Fibroblast of peridontal ligament (primary cell): Measurements from ENCODE around the gene ANKRD11.
"Not testable (repeated sequence)": the region's sequence is repeated elsewhere in the genome, so short reads cannot be mapped to it uniquely, and the experiment has no call there.

ENCODE experiments used
- DNase-seq: peaks from one replicate; pipeline ENCODE4 v3.0.0-alpha.2; 2010; ENCODE audit errors: extremely low read depth

Gene ANKRD11

DNA sequence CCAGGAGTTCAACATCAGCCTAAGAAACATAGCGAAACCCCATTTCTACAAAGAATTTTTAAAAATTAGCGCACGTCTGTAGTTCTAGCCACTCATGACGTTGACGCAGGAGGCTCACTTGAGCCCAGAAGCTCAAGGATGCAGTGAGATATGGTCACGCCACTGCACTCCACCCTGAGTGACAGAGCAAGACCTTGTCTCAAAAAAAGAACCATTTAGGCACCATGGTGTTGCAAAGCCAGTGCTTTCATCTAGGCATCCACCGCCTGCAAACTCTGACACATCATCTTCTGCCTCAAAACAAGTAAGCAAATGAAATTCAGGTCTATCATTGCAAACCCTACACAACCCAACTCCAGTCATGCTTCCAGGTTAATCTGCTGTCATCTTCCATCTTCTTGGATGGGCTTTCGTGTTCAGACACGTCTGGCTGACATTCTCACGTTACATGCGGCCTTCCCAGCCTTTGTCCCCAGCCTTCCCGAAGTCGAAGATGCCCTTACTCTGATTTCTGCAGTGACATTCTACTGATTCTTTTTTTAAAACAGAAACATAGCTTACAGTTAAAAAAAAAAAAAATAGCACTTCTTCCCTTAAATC, 8.9 kb downstream of the ANKRD11 start:
- DNase-seq: no peak

GRCh38 chr16:89478576-89479221, 11.7 kb downstream of the ANKRD11 start:
- DNase-seq: no peak

GRCh38 chr16:89476811-89477261, 13.5 kb downstream of the ANKRD11 start:
- no peak for DNase-seq

DNA sequence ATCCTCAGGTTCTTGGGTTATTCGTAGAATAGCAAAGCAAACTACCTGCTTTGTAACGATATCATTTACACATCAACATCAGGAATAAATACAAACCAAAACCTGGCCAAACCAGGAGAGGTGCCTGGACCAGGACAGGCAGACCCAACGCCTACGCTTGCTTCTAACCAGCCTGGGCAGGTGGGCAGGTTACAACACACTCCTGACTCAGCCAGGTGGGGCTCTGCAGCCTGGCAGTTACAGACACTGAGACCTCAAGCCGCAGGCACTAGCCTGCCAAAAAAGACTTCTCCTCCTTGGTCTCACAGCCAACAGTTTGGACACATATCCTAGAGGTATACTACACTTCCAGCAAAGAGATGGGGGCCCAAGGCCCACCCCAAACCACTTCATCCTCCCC, 14.0 kb downstream of the ANKRD11 start:
- DNase-seq: no peak

DNA sequence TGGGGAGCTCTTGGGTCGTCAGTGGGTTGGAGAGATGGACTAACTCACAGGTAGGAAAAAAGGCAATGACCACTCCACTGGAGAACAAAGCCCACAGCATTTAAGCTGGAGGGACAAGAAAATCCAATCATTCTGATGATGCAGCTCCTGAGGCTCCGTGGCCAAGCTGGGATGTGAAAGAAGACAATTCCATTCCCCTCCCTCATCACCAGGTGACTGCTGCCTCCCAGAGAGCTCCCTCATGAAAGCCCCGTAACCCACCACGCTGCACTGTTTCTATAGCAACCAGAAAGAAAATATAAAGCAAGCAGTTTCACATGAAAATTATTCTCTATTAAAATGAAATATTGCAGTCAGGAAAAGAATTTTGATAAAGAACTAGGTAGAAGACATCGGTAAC, 15.2 kb downstream of the ANKRD11 start:
- no peak for DNase-seq

- DNase-seq: no peak
These were observed 16.5 kb downstream of the ANKRD11 start for GRCh38 chr16:89473791-89474414.

- no peak for DNase-seq
These were observed 17.1 kb downstream of the ANKRD11 start for GRCh38 chr16:89473136-89473712.

DNA sequence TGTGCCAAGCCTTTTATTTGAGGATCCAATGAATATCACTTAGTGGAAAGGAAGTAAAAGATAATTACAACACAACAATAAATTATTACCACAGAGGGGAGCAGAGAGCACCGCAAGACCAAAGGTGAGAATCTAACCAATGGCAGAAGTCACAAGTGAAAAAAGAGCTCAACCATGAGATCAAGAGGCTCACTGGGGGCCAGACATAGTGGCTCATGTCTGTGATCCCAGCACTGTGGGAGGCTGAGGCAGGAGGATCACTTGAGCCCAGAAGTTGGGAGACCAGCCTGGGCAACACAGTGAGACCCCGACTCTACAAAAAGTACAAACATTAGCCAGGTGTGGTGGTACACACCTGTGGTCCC, 17.7 kb downstream of the ANKRD11 start:
- DNase-seq: no peak

- no peak for DNase-seq
These were observed 23.0 kb downstream of the ANKRD11 start for GRCh38 chr16:89467382-89467781.

GRCh38 chr16:89466920-89467319, 23.4 kb downstream of the ANKRD11 start:
- no peak for DNase-seq

- DNase-seq: not testable (repeated sequence)
These were observed 27.0 kb downstream of the ANKRD11 start for GRCh38 chr16:89463312-89463711.

DNA sequence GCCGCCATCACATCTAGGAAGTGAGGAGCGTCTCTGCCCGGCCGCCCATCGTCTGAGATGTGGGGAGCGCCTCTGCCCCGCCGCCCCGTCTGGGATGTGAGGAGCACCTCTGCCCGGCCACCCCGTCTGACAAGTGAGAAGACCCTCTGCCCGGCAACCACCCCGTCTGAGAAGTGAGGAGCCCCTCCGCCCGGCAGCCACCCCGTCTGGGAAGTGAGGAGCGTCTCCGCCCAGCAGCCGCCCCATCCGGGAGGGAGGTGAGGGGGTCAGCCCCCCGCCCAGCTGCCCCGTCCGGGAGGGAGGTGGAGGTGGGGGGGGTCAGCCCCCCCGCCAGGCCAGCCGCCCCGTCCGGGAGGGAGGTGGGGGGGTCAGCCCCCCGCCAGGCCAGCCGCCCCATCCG, 27.7 kb downstream of the ANKRD11 start:
- DNase-seq: not testable (repeated sequence)

DNA sequence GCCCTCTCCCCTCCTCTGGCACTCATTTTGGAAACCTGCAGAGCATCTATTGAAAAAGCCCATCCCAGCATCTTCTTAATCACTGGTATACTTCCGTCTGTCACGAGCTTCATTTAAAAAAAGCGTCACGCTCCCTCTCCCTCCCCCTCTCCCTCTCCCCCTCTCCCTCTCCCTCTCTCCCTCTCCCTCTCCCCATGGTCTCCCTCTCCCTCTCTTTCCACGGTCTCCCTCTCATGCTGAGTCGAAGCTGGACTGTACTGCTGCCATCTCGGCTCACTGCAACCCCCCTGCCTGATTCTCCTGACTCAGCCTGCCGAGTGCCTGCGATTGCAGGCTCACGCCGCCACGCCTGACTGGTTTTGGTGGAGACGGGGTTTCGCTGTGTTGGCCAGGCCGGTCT, 28.5 kb downstream of the ANKRD11 start:
- DNase-seq: not testable (repeated sequence)

GRCh38 chr16:89460556-89460955, 29.8 kb downstream of the ANKRD11 start:
- DNase-seq: no peak

DNA sequence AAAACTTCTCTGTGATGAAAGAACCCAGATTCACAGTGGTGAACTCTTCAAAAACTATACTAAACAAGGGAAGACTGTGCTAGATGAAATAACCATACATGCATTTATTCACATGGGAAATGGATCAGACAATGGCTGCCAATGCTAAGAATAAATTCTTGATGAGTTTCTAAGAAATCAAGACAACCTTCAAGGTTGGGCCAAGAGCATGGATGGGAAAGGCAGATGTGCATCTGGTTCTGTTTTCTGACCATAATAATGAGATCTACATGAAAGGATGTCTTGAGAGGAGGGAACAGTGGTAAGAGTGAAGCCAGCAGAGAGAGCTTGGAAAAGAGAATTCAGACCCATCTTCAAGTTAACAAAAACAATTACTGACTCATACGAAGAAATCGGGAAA, 31.4 kb downstream of the ANKRD11 start:
- no peak for DNase-seq

GRCh38 chr16:89458551-89458950, 31.8 kb downstream of the ANKRD11 start:
- peak; percentile 59 for DNase-seq

GRCh38 chr16:89456419-89456959, 33.9 kb downstream of the ANKRD11 start:
- DNase-seq: no peak

DNA sequence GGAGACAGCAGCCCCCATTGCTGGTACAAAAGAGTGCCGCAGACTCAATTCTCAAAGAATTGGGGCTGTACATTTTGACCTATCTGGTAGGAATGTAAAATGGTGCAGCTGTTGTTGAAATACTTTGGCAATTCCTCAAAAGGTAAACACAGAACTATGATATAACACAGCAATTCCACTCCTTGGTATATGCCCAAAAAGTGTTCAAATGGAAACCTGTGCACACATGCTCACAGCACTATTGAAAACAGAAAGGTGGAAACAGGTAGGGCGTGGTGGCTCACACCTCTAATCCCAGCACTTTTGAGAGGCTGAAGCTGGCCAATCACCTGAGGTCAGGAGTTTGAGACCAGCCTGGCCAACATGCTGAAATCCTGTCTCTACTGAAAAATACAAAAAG, 34.7 kb downstream of the ANKRD11 start:
- DNase-seq: no peak

DNA sequence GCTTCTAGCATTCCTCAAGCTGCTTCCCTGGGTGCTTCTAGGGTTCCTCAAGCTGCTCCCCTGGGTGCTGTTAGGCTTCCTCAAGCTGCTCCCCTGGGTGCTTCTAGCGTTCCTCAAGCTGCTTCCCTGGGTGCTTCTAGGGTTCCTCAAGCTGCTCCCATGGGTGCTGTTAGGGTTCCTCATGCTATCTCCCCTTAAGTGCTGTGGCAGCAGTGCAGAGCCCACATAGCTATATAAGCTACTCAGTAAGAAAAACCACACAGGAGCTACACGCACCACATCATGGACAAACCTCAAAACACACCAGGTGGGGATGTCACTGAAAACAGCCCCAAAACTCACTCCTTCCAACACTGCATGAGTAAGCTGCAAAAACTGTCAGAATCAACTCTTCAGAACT, 35.2 kb downstream of the ANKRD11 start:
- no peak for DNase-seq

- not testable (repeated sequence) for DNase-seq
These were observed 35.8 kb downstream of the ANKRD11 start for GRCh38 chr16:89454378-89455125.

DNA sequence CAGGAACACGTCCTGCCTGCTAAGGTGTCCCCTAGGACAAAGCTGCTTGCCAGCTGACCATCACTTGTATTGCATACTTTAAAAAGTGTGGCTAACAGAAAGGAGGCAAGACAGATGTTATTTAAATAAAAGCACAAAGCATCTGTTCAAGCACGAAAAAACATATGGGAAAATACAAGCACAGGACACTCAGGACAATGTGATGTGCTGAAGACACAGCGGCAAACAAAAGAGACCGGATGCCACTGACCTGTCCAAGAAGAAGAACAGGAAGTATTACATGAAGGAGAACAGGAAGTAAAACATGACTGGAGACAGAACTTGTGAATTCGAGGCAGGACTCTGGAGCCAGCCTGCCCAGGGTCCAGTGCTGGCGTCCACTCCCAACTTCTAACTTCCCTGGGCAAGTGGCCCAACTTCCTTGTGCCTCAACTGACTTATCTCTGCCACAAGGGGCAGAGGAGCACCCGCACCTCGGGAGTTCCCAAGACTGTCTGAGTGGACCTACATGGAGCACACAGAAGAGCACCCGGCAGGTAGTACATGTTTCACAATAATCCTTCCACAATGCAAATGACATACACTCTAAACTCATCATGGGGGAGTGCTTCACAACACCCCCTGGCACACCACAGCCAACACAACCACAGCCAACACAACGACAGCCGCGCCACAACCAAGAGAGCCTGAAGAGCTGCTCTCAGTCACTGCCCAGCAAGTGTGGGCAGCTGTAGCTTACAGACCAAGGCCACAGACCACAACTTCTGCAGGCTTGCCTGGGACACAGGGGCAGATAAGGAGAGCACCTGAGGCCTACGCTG, 36.6 kb downstream of the ANKRD11 start:
- no peak for DNase-seq
